Peyer's patch (tissue), 4 donors: ENCODE measurements around the gene SBNO1. TPM values are rescaled to one million over a fixed set of nuclear protein-coding genes. Genes with fewer than 3 reads are reported as not detected.

Source experiments
- DNase-seq, 3 donors: peaks; one replicate each; pipeline ENCODE4 v3.0.0-alpha.2; 2017 to 2019
- H3K27ac ChIP-seq, 4 donors: fragments of 200-600 bp; sonication (generic); one replicate each; pipeline ENCODE4 v1.5.1; 2016 to 2019
- H3K27me3 ChIP-seq, 2 donors: fragments of 200-600 bp; sonication (generic); one replicate each; pipeline ENCODE4 v1.5.1; 2019
- H3K36me3 ChIP-seq, 3 donors: fragments of 200-600 bp; sonication (generic); one replicate each; pipeline ENCODE4 v1.5.1; 2016 to 2019
- H3K4me1 ChIP-seq, 4 donors: fragments of 200-600 bp; sonication (generic); one replicate each; pipeline ENCODE4 v1.5.1; 2016 to 2019
- H3K4me3 ChIP-seq, 4 donors: fragments of 200-600 bp; sonication (generic); 1 replicate in 3 of 4; 2 replicates in 1 of 4; pipeline ENCODE4 v1.5.1; 2016 to 2019; ENCODE audit warnings: mild to moderate bottlenecking in 1 of 4
- H3K9me3 ChIP-seq, 4 donors: fragments of 200-600 bp; sonication (generic); one replicate each; pipeline ENCODE4 v1.5.1; 2016 to 2019; ENCODE audit warnings: mild to moderate bottlenecking in 1 of 4
- POLR2A ChIP-seq, 2 donors: fragments of 450-650 bp; IDR thresholded peaks; one replicate each; pipeline ENCODE4 v1.5.1; 2017; ENCODE audit warnings: antibody characterized with exemption in 2 of 2, mild to moderate bottlenecking in 2 of 2, moderate library complexity in 2 of 2
- total RNA-seq, 4 donors: library from RNA; depleted of rRNA; stranded (reverse); fragments of >200 nt; gene quantifications; one replicate each; pipeline ENCODE4 v1.1.0, GENCODE V29; 2016
- TF ChIP-seq, protein P1 (sequence below), 6 experiments: fragments of 450-650 bp in 4 of 6; fragments of 200-600 bp in 2 of 6; sonication (generic) in 1 of 6; IDR thresholded peaks; one replicate each; pipeline ENCODE4 v1.5.1; 2017 to 2019; ENCODE audit warnings: antibody characterized with exemption in 6 of 6, mild to moderate bottlenecking in 3 of 6, moderate library complexity in 1 of 6

The SBNO1 gene
- total RNA-seq, 4 donors from 2014 or later: 16.2 to 23.9 (median 18.8) TPM

DNA sequence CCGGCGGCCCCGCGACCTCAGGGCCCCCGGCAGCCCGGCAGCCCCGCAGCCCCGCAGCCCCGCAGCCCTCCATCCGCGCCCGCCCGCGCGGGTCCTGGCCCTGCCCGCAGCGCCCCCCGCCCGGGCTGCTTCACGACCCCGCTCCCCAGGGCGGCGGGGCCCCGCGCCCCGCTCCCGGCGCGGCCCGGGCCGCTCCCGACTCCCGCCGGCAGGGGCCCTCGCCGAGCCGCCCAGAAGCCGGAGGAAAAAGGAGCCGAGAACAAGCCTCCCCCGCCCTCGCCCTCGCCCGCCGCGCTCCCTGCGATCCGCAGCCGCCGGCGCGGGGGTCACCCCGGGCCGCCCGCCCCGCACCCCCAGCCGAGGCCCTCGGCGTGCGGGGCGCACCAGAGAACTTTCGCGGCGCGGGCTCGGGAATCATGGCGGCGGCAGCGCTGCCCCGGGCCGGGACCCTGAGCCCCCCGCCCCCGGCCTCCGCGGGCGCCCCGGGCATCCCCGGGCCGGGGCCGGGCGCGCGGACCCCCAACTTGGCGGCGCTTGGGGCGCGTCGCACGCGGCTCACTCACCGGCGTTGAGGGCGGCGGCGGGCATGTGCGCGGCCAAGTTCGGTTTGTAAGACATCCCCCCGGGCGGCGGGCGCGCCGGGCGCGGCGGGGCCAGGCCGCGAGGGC lies 93.5 kb downstream of the SBNO1 start:
- H3K27ac ChIP-seq: peak overlapping the region; percentile 47 to 89 (median 65)
- peaks cover 0 to 3% (median 0%) of the 10 kb centered on the region in 3 donors for H3K36me3 ChIP-seq
- H3K9me3 ChIP-seq: no peaks in the 10 kb centered on the region
- peak; percentile 67 to 86 (median 83) for DNase-seq
- H3K4me1 ChIP-seq: peaks cover 0 to 31% (median 13%) of the 10 kb centered on the region in 4 donors
- no peaks in the 10 kb centered on the region for H3K27me3 ChIP-seq
- H3K4me3 ChIP-seq: peak overlapping the region; percentile 60 to 96 (median 70)
- TF ChIP-seq POLR2A (IDR thresholded peaks at IDR 0.05): no peak
- TF ChIP-seq, protein P1, sequence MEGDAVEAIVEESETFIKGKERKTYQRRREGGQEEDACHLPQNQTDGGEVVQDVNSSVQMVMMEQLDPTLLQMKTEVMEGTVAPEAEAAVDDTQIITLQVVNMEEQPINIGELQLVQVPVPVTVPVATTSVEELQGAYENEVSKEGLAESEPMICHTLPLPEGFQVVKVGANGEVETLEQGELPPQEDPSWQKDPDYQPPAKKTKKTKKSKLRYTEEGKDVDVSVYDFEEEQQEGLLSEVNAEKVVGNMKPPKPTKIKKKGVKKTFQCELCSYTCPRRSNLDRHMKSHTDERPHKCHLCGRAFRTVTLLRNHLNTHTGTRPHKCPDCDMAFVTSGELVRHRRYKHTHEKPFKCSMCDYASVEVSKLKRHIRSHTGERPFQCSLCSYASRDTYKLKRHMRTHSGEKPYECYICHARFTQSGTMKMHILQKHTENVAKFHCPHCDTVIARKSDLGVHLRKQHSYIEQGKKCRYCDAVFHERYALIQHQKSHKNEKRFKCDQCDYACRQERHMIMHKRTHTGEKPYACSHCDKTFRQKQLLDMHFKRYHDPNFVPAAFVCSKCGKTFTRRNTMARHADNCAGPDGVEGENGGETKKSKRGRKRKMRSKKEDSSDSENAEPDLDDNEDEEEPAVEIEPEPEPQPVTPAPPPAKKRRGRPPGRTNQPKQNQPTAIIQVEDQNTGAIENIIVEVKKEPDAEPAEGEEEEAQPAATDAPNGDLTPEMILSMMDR (IDR thresholded peaks at IDR 0.05): peak; percentile 41 to 78 (median 58)

DNA sequence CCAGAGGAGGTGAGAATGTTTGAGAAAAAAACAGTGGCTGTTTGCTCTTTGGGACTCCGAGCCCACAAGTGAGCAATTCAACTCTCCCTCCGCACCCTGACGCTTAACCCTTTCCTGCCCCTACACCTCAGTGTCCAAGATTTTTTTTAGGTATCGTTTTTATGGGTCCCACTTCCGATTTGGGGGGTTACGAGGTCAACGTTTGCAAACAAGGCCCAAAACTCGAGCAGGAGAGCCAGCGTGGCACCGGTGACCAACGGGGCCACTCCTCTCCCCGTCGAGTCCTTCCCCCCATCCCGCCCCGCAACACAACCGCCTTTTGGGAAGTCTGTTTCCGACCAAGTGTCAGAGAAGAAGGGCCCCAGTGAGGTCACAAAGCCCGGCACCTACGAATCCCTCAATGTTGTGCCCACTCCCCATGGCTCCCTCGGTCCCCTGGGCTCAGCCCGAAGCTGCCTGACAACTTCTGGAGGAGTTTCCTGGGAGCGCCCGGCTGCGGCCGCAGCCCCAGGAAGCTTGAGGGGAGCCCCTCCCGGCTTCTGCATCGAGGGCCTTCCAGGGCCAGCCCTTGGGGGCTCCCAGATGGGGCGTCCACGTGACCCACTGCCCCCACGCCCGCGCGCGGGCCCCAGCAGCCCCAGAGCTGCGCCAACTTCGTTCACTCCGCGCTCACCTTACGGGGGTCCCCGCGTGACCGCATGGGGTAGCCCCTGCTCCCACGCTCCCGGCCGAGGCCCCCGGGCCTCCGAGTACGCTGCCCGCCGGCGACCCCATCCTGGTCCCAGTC lies 94.2 kb downstream of the SBNO1 start:
- peaks cover 0 to 8% (median 0%) of the 10 kb centered on the region in 3 donors for H3K36me3 ChIP-seq
- H3K9me3 ChIP-seq: no peaks in the 10 kb centered on the region
- peak in 1 of 3 donors; percentile 50 for DNase-seq
- peaks cover 0 to 31% (median 13%) of the 10 kb centered on the region in 4 donors for H3K4me1 ChIP-seq
- H3K27me3 ChIP-seq: no peaks in the 10 kb centered on the region
- peak overlapping the region; percentile 60 to 96 (median 70) for H3K4me3 ChIP-seq
- H3K27ac ChIP-seq: peak overlapping the region; percentile 47 to 89 (median 65)
- TF ChIP-seq, protein P1 (IDR thresholded peaks at IDR 0.05): no peak
- no peak for TF ChIP-seq POLR2A (IDR thresholded peaks at IDR 0.05)

DNA sequence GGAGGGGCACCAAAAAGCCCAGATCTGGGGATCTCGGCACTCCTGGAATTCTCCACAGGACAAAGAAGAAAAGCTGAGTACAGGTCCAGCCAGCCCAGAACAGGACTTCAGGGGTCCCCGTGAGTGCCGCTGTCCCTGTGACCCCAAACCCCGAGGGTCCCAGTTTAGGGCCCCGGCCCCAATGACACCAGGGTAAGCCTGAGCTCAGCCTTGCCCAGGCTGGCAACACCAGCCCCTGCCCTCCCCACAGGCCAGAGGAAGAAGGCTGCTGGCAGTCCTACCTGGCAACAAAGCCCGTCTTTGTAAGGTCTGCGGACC lies 94.8 kb downstream of the SBNO1 start:
- Histone ChIP-seq H3K27ac (peak overlapping the region; percentile 47 to 89 (median 65)), H3K4me1 (peaks cover 0 to 31% (median 13%) of the 10 kb centered on the region in 4 donors), H3K36me3 (peaks cover 0 to 9% (median 0%) of the 10 kb centered on the region in 3 donors), H3K4me3 (peak overlapping the region; percentile 60 to 96 (median 70)), H3K9me3 (no peaks in the 10 kb centered on the region), H3K27me3 (no peaks in the 10 kb centered on the region)
- DNase-seq: peak in 1 of 3 donors; percentile 46
- no peak for TF ChIP-seq POLR2A (IDR thresholded peaks at IDR 0.05)
- TF ChIP-seq, protein P1 (IDR thresholded peaks at IDR 0.05): no peak

DNA sequence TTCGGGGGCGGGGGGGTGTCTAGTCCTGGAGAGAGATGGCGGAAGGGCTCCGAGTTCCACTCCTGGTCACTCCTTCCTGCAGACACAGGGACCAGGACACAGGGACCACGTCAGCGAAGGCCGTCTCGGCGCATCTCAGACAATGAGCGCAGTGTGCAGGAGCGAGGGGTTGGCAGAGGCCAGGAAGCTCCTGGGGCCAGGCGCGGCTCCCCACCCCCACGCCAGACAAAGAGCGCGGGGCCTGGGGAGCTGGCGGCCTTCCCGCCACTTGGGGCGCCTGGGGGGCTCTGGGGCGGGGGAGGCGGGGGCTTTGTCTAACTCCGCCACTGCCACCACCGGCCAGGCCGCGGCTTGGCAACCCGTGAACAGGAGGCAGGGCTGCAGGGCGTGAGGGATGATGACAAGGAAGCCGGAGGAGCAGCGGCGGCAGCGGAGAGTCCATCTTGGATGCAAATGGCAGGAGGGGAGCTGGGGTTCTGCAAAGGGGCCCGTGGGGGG lies 95.2 kb downstream of the SBNO1 start:
- TF ChIP-seq POLR2A (IDR thresholded peaks at IDR 0.05): no peak
- TF ChIP-seq, protein P1 (IDR thresholded peaks at IDR 0.05): peak in 1 of 6 experiments; percentile 12
- DNase-seq: peak; percentile 55 to 73 (median 67)
- H3K4me3 ChIP-seq: peak overlapping the region; percentile 60 to 96 (median 70)

DNA sequence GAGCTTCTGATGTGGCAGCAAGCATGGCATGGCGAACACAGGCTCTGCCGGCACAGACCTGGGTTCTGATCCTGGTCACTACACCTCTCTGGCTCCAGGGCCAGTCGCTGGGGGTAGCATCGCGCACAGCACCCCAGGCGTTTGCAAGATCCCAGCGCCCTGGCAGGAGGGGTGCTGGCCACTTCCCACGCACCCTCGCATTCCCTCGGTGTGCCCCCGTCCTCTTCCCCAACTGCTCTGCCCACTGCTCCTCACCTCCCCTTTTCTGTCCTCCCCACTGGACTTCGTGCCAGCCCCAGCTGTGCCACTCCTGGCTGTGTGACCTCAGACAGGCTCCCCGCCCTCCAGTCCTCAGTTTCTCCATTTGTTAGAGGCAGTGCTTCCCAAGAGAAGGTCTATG lies 95.8 kb downstream of the SBNO1 start:
- peaks cover 0 to 15% (median 0%) of the 10 kb centered on the region in 3 donors for H3K36me3 ChIP-seq
- no peaks in the 10 kb centered on the region for H3K9me3 ChIP-seq
- no peak for DNase-seq
- H3K4me3 ChIP-seq: peak overlapping the region in 1 of 4 donors; percentile 64
- peaks cover 0 to 31% (median 13%) of the 10 kb centered on the region in 4 donors for H3K4me1 ChIP-seq
- TF ChIP-seq, protein P1 (IDR thresholded peaks at IDR 0.05): no peak
- TF ChIP-seq POLR2A (IDR thresholded peaks at IDR 0.05): no peak
- peak overlapping the region in 3 of 4 donors; percentile 47 to 89 (median 61) for H3K27ac ChIP-seq
- no peaks in the 10 kb centered on the region for H3K27me3 ChIP-seq

More for the DNA sequence above, 95.2 kb downstream of the SBNO1 start:
- Histone ChIP-seq H3K27me3 (no peaks in the 10 kb centered on the region), H3K9me3 (no peaks in the 10 kb centered on the region), H3K27ac (peak overlapping the region; percentile 47 to 89 (median 65)), H3K4me1 (peaks cover 0 to 31% (median 13%) of the 10 kb centered on the region in 4 donors), H3K36me3 (peaks cover 0 to 12% (median 0%) of the 10 kb centered on the region in 3 donors)
